Tibial nerve (tissue), 3 donors: Measurements from ENCODE around the gene BTBD10.
A peak's percentile ranks its signal among the peaks of the same experiment; 100 is the strongest.

Experiments used
- CTCF ChIP-seq, 5 experiments: fragments of 200-600 bp in 3 of 5; fragments of 450-650 bp in 2 of 5; sonication (generic) in 3 of 5; IDR thresholded peaks; one replicate each; pipeline ENCODE4 v1.5.1; 2016 to 2019; ENCODE audit warnings: antibody characterized with exemption in 5 of 5, mild to moderate bottlenecking in 3 of 5, moderate library complexity in 2 of 5
- POLR2A ChIP-seq, 2 donors: fragments of 450-650 bp; IDR thresholded peaks; one replicate each; pipeline ENCODE4 v1.6.1; 2017; ENCODE audit warnings: antibody characterized with exemption in 2 of 2, mild to moderate bottlenecking in 2 of 2, moderate library complexity in 2 of 2

DNA sequence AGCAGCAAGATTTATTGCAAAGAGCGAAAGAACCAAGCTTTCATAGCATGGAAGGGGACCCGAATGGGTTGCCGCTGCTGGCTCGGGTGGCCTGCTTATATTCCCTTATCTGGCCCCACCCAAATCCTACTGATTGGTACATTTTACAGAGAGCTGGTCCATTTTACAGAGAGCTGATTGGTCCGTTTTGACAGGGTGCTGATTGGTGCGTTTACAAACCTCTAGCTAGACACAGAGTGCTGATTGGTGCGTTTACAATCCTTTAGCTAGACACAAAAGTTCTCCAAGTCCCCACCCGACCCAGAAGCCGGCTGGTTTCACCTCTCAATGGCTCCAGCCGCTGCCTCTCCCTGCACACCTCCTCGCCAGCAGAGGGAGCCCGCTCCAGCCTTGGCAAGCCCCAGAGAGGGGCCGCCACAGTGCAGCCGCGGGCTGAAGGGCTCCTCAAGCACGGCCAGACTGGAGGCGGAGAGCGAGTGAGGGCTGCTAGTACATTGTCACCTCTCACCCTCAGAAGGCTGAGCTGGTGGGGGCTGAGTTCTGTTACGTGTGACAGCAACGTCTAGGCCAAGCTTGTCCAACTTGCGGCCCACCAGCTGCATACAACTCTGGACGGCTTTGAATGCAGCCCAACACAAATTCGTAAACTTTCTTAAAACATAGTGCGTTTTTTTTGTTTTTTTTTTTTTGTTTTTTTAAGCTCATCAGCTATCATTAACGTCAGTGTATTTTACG lies 24.1 kb upstream of the BTBD10 start:
- TF ChIP-seq CTCF (IDR thresholded peaks at IDR 0.05) = peak in 2 of 5 experiments; percentile 9 to 18
- TF ChIP-seq POLR2A (IDR thresholded peaks at IDR 0.05) = no peak
